HepG2 (cell line): ENCODE data around the gene MFAP4. TPM values are rescaled to one million over a fixed set of nuclear protein-coding genes. Genes with fewer than 3 reads are reported as not detected.

ENCODE experiments used
- ATAC-seq: fragments of 200-7000 bp; cut with Tn5 transposase; 3 replicates; pipeline ENCODE4 v1.9.1; 2020; ENCODE audit warnings: mild to moderate bottlenecking, moderate library complexity
- BruUV-seq: library from RNA; stranded (reverse); fragments of 400-500 nt; replicated peaks from 2 replicates; lab custom pipeline; 2021; lab: Mats Ljungman, UMichigan
- CTCF ChIA-PET: fragments of 300-600 bp; formaldehyde crosslinking; extraction: SDS; loops from one replicate; lab custom pipeline; 2021; ENCODE audit warnings: low total read pairs, inconsistent platforms, low intra/inter-chr PET ratio; lab: Yijun Ruan, JAX
- POLR2A ChIA-PET: fragments of 350-600 bp; sonication (Branson Sonifier 250); formaldehyde crosslinking; loops from one replicate; lab custom pipeline; 2020; ENCODE audit warnings: antibody characterized with exemption, inconsistent platforms; lab: Yijun Ruan, JAX
- DNase-seq: peaks from one replicate; pipeline ENCODE4 v3.0.0-alpha.2; 2015; ENCODE audit warnings: low spot score
- FAIRE-seq: peaks from 3 replicates; lab custom pipeline; 2011; peaks lifted over from hg19 to GRCh38; lab: Jason Lieb, UNC
- H2AFZ ChIP-seq: one replicate; pipeline ENCODE4 v1.6.1; 2011; ENCODE audit warnings: low read length, inconsistent platforms
- H3K27ac ChIP-seq: fragments of 300-600 bp; 3 replicates; pipeline ENCODE4 v1.8.0; 2011; ENCODE audit warnings: mixed run types, mild to moderate bottlenecking, mixed read lengths, low read length, inconsistent platforms; ENCODE audit not compliant: insufficient read depth; ENCODE audit errors: extremely low read length
- H3K27me3 ChIP-seq, 2 experiments: fragments of 200-600 bp in 1 of 2; 2 replicates in 1 of 2; 3 replicates in 1 of 2; pipeline versions ENCODE4 v1.6.0 to v1.8.0; 2011; ENCODE audit warnings: low read length in 2 of 2, mild to moderate bottlenecking in 2 of 2, moderate library complexity in 2 of 2, inconsistent platforms in 1 of 2; ENCODE audit not compliant: insufficient read depth in 2 of 2, control insufficient read depth in 1 of 2
- H3K36me3 ChIP-seq, 2 experiments: fragments of 200-600 bp in 1 of 2; replicated peaks in 1 of 2; 2 replicates in 1 of 2; 3 replicates in 1 of 2; pipeline versions ENCODE4 v1.5.1 to v1.8.0; 2011; ENCODE audit warnings: low read length in 2 of 2, inconsistent platforms in 1 of 2; ENCODE audit not compliant: insufficient read depth in 2 of 2, control insufficient read depth in 1 of 2
- H3K4me1 ChIP-seq: 2 replicates; pipeline ENCODE4 v1.5.1; 2012; ENCODE audit warnings: low read length, inconsistent platforms; ENCODE audit not compliant: insufficient read depth
- H3K4me2 ChIP-seq: 2 replicates; pipeline ENCODE4 v1.6.0; 2011; ENCODE audit warnings: low read depth, low read length, inconsistent platforms
- H3K4me3 ChIP-seq, 3 experiments: fragments of 200-600 bp in 1 of 3; sonication (generic), shearing (Covaris generic) in 1 of 3; replicated peaks in 1 of 3; 2 replicates each; pipeline ENCODE4 v1.5.1; 2011 to 2016; ENCODE audit warnings: low read length in 3 of 3, inconsistent platforms in 2 of 3, low read depth in 2 of 3, mild to moderate bottlenecking in 2 of 3, control low read depth in 1 of 3, mixed read lengths in 1 of 3; ENCODE audit not compliant: insufficient read depth in 1 of 3
- H3K79me2 ChIP-seq: one replicate; pipeline ENCODE4 v1.6.1; 2011; ENCODE audit warnings: low read length, inconsistent platforms; ENCODE audit not compliant: insufficient read depth
- H3K9ac ChIP-seq: 2 replicates; pipeline ENCODE4 v1.6.0; 2011; ENCODE audit warnings: mild to moderate bottlenecking, low read depth, low read length, inconsistent platforms; ENCODE audit not compliant: insufficient read depth
- H3K9me3 ChIP-seq: 2 replicates; pipeline ENCODE4 v1.5.1; 2012; ENCODE audit warnings: mild to moderate bottlenecking, low read length
- H4K20me1 ChIP-seq: 2 replicates; pipeline ENCODE4 v1.6.0; 2011; ENCODE audit warnings: inconsistent platforms, mild to moderate bottlenecking, low read length, moderate library complexity; ENCODE audit not compliant: insufficient read depth
- DRAP1 ChIP-seq: IDR thresholded peaks from 2 replicates; pipeline ENCODE4 v1.6.1; 2016; ENCODE audit warnings: missing genetic modification reagents, missing compliant biosample characterization
- ISL2 ChIP-seq: sonication (generic); formaldehyde crosslinking; IDR thresholded peaks from 2 replicates; pipeline ENCODE4 v1.5.0; 2020; ENCODE audit warnings: missing genetic modification reagents
- MED13 ChIP-seq: sonication (generic); formaldehyde crosslinking; IDR thresholded peaks from 2 replicates; pipeline ENCODE4 v1.5.0; 2020; ENCODE audit warnings: missing genetic modification reagents
- MNT ChIP-seq: fragments of 450-650 bp; IDR thresholded peaks from 2 replicates; pipeline ENCODE4 v1.6.1; 2016
- RARA ChIP-seq: IDR thresholded peaks from 2 replicates; pipeline ENCODE4 v1.6.1; 2016; ENCODE audit warnings: missing genetic modification reagents, missing compliant biosample characterization
- RXRB ChIP-seq: IDR thresholded peaks from 2 replicates; pipeline ENCODE4 v1.6.1; 2016; ENCODE audit warnings: borderline replicate concordance, missing genetic modification reagents, missing compliant biosample characterization
- SETDB1 ChIP-seq: sonication (generic); formaldehyde crosslinking; IDR thresholded peaks from 2 replicates; pipeline ENCODE4 v1.5.1; 2020; ENCODE audit warnings: missing genetic modification reagents, mild to moderate bottlenecking, borderline replicate concordance
- SMAD1 ChIP-seq: sonication (generic); formaldehyde crosslinking; IDR thresholded peaks from 2 replicates; pipeline ENCODE4 v1.4.0; 2020; ENCODE audit warnings: missing genetic modification reagents, low read depth, mild to moderate bottlenecking, borderline replicate concordance
- TEAD3 ChIP-seq: optimal IDR thresholded peaks from 2 replicates; pipeline ENCODE3; 2016; ENCODE audit warnings: borderline replicate concordance
- TOPORS ChIP-seq: sonication (generic); formaldehyde crosslinking; IDR thresholded peaks from 2 replicates; pipeline ENCODE4 v1.8.0; 2023; ENCODE audit warnings: mild to moderate bottlenecking, missing genetic modification reagents
- ZKSCAN5 ChIP-seq: sonication (generic); formaldehyde crosslinking; IDR thresholded peaks from 2 replicates; pipeline ENCODE4 v1.5.1; 2020; ENCODE audit warnings: mild to moderate bottlenecking, missing genetic modification reagents
- ZNF563 ChIP-seq: sonication (generic); formaldehyde crosslinking; IDR thresholded peaks from 2 replicates; pipeline ENCODE4 v1.8.0; 2022; ENCODE audit warnings: mild to moderate bottlenecking, moderate library complexity, missing genetic modification reagents
- ZNF615 ChIP-seq: sonication (generic); formaldehyde crosslinking; IDR thresholded peaks from 2 replicates; pipeline ENCODE4 v1.5.0; 2020; ENCODE audit warnings: mild to moderate bottlenecking, missing genetic modification reagents, borderline replicate concordance
- ZNF644 ChIP-seq: IDR thresholded peaks from 2 replicates; pipeline ENCODE4 v1.6.1; 2016; ENCODE audit warnings: low read depth
- ZNF773 ChIP-seq: sonication (generic); formaldehyde crosslinking; IDR thresholded peaks from 2 replicates; pipeline ENCODE4 v1.4.0; 2020; ENCODE audit warnings: missing genetic modification reagents, borderline replicate concordance
- ZNF784 ChIP-seq: sonication (generic); formaldehyde crosslinking; IDR thresholded peaks from 2 replicates; pipeline ENCODE4 v1.5.1; 2020; ENCODE audit warnings: missing genetic modification reagents, mild to moderate bottlenecking, borderline replicate concordance
- ZNF83 ChIP-seq: sonication (generic); formaldehyde crosslinking; IDR thresholded peaks from 2 replicates; pipeline ENCODE4 v1.4.0; 2020; ENCODE audit warnings: missing genetic modification reagents, mild to moderate bottlenecking, borderline replicate concordance
- WGBS: methylation state at CpG from one replicate; pipeline ENCODE4 v1.1.6; 2017; ENCODE audit warnings: low lambda C conversion rate; 5-methylcytosine and 5-hydroxymethylcytosine counted together
- in situ Hi-C: cut with HindIII; loops from 2 replicates; pipeline ENCODE4 v1.10.0; 2017; ENCODE audit warnings: low pct_unique_long_range_greater_than_20kb; ENCODE audit not compliant: extremely low pct_ligation_motif_present
- intact Hi-C: fragments of 100-400 bp; cut with micrococcal nuclease; formaldehyde crosslinking; loops from one replicate; pipeline ENCODE4 v1.10.0; 2022; ENCODE audit not compliant: unreplicated experiment
- polyA plus RNA-seq, 8 experiments: library from polyadenylated mRNA; depleted of rRNA in 3 of 8; stranded (reverse) in 7 of 8; unstranded in 1 of 8; fragments of >200 nt; fragmentation: Illumina TruSeq in 4 of 8; extraction: Trizol in 4 of 8; gene quantifications; 2 replicates each; pipeline versions ENCODE4 v1.2.1 to v1.2.3, GENCODE V29; 2011 to 2016; ENCODE audit warnings: low read depth in 4 of 8, missing spikeins in 1 of 8, mixed read lengths in 1 of 8; ENCODE audit not compliant: insufficient read depth in 1 of 8
- total RNA-seq, 5 experiments: library from RNA; depleted of rRNA; stranded (reverse); fragments of >200 nt; fragmentation: Illumina TruSeq; extraction: Trizol; gene quantifications; 2 replicates each; pipeline ENCODE4 v1.2.3, GENCODE V29; 2016; ENCODE audit warnings: low read depth in 1 of 5

MFAP4 gene
- total and polyA plus RNA-seq, 2 of the 13 experiments (the other 11 are each of a cell fraction or from before 2014, with no cell fraction given), result 0.08 TPM; not detected in 1

GRCh38 chr17:19357351-19357750 lies 29.6 kb downstream of the MFAP4 start:
- intact Hi-C loops (no loop called here), in situ Hi-C loops (no loop called here)
- no TSS peak for BruUV-seq
- Histone ChIP-seq H3K4me2 (no peak overlapping the region), H3K27ac (no peak overlapping the region)
- ATAC-seq, result no peak
- WGBS, result 95% methylated on average over 7 of the region's 7 CpGs
- no peak for TF ChIP-seq MED13
- TF ChIP-seq ZKSCAN5 (CRISPR knock-in tag), result no peak
- TF ChIP-seq MNT, result no peak
- no peak for TF ChIP-seq RXRB
- no peak for TF ChIP-seq ZNF615 (CRISPR knock-in tag)
- TF ChIP-seq SMAD1 (CRISPR knock-in tag), result no peak
- TF ChIP-seq ZNF563 (CRISPR knock-in tag), result no peak
- TF ChIP-seq ISL2 (CRISPR knock-in tag), result no peak
- no peak for TF ChIP-seq ZNF644 (CRISPR knock-in tag)
- TF ChIP-seq TOPORS (CRISPR knock-in tag), result no peak
- TF ChIP-seq ZNF784 (CRISPR knock-in tag), result no peak
- TF ChIP-seq TEAD3 (CRISPR knock-in tag), result no peak
- TF ChIP-seq SETDB1, result no peak
- no peak for TF ChIP-seq RARA (CRISPR knock-in tag)
- no peak for TF ChIP-seq DRAP1 (CRISPR knock-in tag)
- no peak for TF ChIP-seq ZNF773 (CRISPR knock-in tag)
- no peak for TF ChIP-seq ZNF83
- TF ChIP-seq, all 625 proteins: peak for 0
- Histone ChIP-seq H3K4me1 (peaks cover 11% of the 10 kb centered on the region), H3K27me3 (no peaks in the 10 kb centered on the region), H3K9me3 (no peaks in the 10 kb centered on the region), H3K36me3 (peaks cover 8 to 16% of the 10 kb centered on the region in 2 experiments; a peak in 4 of 5 replicates), H3K79me2 (peaks cover 7% of the 10 kb centered on the region), H2AFZ (no peak overlapping the region), H4K20me1 (no peaks in the 10 kb centered on the region), H3K9ac (no peak overlapping the region), H3K4me3 (no peak overlapping the region)
- no peak for FAIRE-seq
- DNase-seq, result no peak
- ChIA-PET POLR2A (interaction anchor here (4.3 kb wide), 1 partner anchor 19 kb away, joined by 12 read pairs; no protein-coding TSS in a partner anchor), CTCF (no interaction called here)
